ENCODE results near the gene PEF1. TPM values are rescaled to one million over a fixed set of nuclear protein-coding genes. Genes with fewer than 3 reads are reported as not detected.
A peak's percentile ranks its signal among the peaks of the same experiment; 100 is the strongest.

Gene PEF1
- total RNA-seq, 1 donor from 2014 or later: 43.8 TPM

DNA sequence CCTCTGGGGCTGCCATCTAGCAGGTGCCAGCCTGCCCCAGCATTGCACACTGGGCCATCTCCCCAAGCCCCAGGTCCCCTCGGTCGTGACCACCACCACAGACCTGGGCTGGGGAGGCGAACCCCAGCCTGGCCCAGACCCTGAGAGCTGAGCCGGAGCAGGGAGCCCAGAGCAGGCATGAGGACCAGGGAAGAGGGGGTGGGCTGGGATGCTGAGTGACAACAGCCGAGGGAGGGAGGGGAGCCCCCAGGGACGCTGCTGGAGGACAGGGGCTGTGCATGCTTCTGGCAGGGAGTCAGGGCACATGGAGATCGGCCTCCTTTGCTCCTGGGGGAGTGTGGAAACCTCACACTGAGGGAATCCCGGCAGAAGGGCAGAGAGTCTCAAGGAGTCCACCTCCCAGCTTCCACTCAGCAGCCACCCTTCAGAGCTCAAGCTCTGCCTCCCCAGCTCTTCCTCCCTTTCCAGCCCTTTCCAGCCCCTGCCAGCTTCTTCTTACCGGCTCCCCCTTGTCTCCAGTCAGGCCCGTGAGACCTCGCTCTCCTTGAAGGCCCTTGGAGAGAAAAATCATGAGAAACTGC lies 23.7 kb upstream of the PEF1 start:
- Mint-ChIP-seq H3K4me1 (peaks cover 39% of the 10 kb centered on the region), H3K27ac (peak overlapping the region; percentile 47)

DNA sequence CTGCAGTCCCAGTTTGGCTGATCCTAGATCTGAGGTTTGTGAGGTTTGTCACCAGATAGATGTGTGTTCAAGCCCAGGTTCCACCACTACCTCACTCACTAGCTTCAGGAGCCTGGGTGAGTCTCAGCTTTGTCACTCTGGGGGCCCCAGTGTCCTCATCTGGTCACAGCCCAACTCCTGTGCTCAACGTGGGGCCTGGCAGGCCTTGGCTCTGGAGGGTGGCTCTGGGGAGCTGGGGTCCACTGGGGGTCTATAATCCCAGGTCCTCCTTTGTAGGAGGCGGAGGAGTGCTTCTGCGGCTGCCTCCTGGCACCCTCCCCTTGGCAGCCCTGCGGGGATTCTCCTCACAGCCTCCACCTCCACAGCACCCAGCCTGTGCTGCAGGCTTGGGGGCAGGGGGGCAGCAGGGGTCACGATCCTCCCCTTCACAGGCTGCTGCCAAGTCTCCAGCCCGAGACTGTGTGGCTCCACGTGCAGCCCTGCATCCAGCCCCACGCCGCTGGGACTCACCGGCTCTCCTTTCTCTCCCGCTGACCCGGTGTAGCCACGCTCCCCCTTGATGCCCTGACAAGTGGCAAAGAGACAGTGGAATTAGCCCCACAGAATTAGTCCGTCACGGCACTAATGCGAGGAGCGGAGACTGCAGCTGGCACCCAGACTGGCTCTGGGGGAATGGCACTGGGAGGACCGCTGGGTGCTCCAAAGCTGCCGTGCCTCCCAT lies 22.5 kb upstream of the PEF1 start:
- TF ChIP-seq, protein P1, sequence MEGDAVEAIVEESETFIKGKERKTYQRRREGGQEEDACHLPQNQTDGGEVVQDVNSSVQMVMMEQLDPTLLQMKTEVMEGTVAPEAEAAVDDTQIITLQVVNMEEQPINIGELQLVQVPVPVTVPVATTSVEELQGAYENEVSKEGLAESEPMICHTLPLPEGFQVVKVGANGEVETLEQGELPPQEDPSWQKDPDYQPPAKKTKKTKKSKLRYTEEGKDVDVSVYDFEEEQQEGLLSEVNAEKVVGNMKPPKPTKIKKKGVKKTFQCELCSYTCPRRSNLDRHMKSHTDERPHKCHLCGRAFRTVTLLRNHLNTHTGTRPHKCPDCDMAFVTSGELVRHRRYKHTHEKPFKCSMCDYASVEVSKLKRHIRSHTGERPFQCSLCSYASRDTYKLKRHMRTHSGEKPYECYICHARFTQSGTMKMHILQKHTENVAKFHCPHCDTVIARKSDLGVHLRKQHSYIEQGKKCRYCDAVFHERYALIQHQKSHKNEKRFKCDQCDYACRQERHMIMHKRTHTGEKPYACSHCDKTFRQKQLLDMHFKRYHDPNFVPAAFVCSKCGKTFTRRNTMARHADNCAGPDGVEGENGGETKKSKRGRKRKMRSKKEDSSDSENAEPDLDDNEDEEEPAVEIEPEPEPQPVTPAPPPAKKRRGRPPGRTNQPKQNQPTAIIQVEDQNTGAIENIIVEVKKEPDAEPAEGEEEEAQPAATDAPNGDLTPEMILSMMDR (IDR thresholded peaks at IDR 0.05; ENCODE audit: unreplicated experiment): no peak
- no peak overlapping the region for H3K27ac Mint-ChIP-seq
- H3K9me3 Mint-ChIP-seq: no peaks in the 10 kb centered on the region
- peaks cover 17% of the 10 kb centered on the region for H3K36me3 Mint-ChIP-seq
- peaks cover 39% of the 10 kb centered on the region for H3K4me1 Mint-ChIP-seq
- no peaks in the 10 kb centered on the region for H3K27me3 Mint-ChIP-seq (ENCODE audit: low read depth)
- H3K4me3 Mint-ChIP-seq: no peak overlapping the region
- no peak for DNase-seq (ENCODE audit: low spot score in 2 of 2, unreplicated experiment in 2 of 2)

More for the DNA sequence above, 23.7 kb upstream of the PEF1 start:
- H3K27me3 Mint-ChIP-seq (ENCODE audit: low read depth): no peaks in the 10 kb centered on the region
- no peak overlapping the region for H3K4me3 Mint-ChIP-seq
- DNase-seq (ENCODE audit: low spot score in 2 of 2, unreplicated experiment in 2 of 2): no peak
- no peaks in the 10 kb centered on the region for H3K9me3 Mint-ChIP-seq
- peaks cover 17% of the 10 kb centered on the region for H3K36me3 Mint-ChIP-seq
- TF ChIP-seq, protein P1 (IDR thresholded peaks at IDR 0.05; ENCODE audit: unreplicated experiment): no peak

DNA sequence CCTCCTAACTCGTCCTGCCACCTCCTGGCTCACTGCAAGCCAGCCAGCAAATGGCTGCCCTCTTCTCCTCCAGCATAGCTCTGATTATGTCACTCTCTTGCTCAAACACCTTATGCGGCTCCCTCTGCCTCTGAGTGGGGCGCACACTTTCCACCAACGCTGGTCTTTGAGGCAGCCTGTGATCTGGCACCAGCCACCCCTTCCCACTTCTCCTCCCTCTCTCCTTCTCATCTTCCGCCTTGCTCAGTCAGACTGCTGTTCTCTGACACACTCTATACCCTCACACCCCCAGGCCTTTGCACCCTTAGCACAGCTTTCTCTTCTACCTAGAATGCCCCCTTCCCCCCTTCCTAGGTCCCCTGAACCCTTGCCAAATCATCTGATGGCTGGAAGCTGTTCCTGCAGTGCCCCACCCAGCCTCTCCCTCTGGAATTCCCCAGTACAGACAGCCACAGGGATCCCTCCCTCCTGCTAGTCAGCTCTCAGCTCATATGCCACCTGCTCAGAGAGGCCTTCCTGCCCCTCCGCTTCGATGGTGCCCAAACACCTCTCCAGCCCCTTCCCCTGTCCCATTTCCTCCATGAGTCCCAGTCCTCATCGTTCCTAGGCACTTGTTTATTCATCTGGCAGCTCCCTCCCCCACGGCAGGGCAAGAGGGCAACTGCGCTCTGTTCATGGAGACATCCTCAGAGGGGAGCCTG lies 21.7 kb upstream of the PEF1 start:
- no peak for DNase-seq (ENCODE audit: low spot score in 2 of 2, unreplicated experiment in 2 of 2)
- TF ChIP-seq, protein P1 (IDR thresholded peaks at IDR 0.05; ENCODE audit: unreplicated experiment): no peak
- Mint-ChIP-seq H3K4me1 (peaks cover 36% of the 10 kb centered on the region), H3K27ac (peak overlapping the region; percentile 87), H3K4me3 (no peak overlapping the region), H3K36me3 (peaks cover 12% of the 10 kb centered on the region), H3K27me3 (ENCODE audit: low read depth) (no peaks in the 10 kb centered on the region), H3K9me3 (no peaks in the 10 kb centered on the region)

DNA sequence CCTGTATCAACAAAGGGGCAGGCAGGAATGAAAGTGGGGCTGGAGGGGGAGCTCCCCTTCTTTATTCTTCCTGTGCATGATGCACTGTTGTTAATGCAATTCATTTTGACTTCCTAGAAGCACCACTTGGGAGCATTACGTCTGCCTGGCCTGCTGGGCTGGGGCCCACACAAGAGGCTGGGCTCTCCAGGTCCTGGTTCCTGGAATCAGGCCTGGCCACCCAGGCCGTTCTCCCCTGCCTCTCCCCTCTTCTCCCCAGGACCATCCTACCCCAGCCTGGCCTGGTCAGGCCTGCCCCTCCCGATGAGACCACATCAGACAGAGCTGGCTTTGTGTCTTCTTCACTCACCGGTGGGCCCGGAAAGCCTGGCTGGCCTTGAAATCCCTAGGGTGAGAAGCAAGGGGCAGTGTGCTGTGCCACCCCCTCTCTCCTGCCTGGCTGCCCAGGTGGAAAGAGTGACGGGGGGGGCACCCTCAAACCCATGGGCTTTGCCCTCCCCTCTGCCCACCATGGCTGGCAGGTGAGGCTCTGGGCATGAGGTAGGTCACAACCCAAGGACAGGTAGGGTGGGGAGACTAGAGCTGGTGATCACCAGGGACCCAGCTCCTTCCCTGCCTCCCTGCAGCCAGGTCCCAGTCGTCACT lies 20.7 kb upstream of the PEF1 start:
- Mint-ChIP-seq H3K27me3 (ENCODE audit: low read depth) (no peaks in the 10 kb centered on the region), H3K4me1 (peaks cover 28% of the 10 kb centered on the region), H3K4me3 (no peak overlapping the region), H3K27ac (no peak overlapping the region), H3K36me3 (peaks cover 10% of the 10 kb centered on the region), H3K9me3 (no peaks in the 10 kb centered on the region)
- DNase-seq (ENCODE audit: low spot score in 2 of 2, unreplicated experiment in 2 of 2): no peak
- TF ChIP-seq, protein P1 (IDR thresholded peaks at IDR 0.05; ENCODE audit: unreplicated experiment): no peak

DNA sequence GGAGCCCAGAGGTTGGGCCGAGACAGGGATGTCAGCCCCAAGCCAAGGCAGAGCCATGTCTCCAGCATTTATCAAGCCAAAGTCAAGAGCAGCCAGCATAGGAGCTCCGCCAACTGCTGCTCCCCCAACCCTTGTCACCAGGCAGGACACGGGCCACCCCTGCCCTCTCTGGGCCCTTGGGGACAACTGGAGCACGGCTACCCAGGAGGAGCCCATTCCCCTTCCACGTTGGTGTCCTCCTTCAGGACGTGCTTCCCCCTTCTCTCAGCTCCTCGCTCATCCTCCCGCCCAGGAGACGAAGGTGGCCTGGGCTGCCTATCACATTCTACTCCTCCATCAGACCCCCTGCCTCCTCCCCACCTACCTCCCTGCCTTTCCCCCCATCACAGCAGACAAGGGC lies 19.9 kb upstream of the PEF1 start:
- Mint-ChIP-seq H3K27me3 (ENCODE audit: low read depth) (no peaks in the 10 kb centered on the region), H3K27ac (no peak overlapping the region), H3K4me1 (peaks cover 20% of the 10 kb centered on the region), H3K9me3 (no peaks in the 10 kb centered on the region), H3K4me3 (no peak overlapping the region), H3K36me3 (peaks cover 13% of the 10 kb centered on the region)
- no peak for DNase-seq (ENCODE audit: low spot score in 2 of 2, unreplicated experiment in 2 of 2)
- TF ChIP-seq, protein P1 (IDR thresholded peaks at IDR 0.05; ENCODE audit: unreplicated experiment): no peak
